ENCODE results near the gene ALOXE3.
A peak's percentile ranks its signal among the peaks of the same experiment; 100 is the strongest.

Gene ALOXE3

DNA sequence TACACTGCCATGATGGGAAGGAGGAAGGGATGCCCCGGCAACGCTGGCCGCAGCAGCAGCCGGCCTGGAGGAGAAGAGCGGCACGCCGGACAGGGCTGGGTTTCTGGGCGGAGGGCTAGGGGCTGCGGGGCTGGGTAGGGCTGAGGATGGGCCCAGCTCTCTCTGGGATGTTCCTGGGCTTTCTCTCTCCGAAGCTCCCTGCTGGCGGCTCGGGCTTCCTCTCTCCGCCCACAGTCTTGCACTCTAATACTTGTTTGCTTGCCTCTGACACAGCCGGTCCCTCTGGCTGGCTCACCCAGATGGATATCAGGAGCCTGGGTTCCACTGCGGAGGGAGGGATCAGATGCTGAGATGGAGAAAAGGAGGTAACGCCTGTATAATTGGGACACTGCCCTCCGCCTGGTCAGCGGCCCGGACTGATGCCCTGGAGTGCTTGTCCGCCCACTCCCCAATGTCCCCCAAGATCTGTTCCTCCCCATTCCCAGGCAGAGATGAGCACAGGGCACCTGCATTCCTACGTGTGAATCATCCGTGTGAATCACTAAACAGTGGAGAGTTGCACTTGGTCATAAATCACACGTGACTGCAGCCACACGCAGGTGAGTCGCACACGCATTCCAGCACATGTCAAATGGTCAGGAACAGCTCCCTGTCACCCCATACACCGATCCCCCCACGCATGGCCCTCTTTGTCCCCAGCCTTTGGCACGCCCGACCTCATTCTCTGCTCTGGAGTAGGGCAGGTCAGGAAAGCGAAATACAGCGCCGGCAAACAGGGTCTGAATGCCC is at the start of gene ALOXE3:
Gene ALOXE3, minus strand, starts transcription at position 535 of the 789 bp plus-strand sequence. Its CDS starts 524 bp downstream, at position 11.
- DNase-seq = no peak

DNA sequence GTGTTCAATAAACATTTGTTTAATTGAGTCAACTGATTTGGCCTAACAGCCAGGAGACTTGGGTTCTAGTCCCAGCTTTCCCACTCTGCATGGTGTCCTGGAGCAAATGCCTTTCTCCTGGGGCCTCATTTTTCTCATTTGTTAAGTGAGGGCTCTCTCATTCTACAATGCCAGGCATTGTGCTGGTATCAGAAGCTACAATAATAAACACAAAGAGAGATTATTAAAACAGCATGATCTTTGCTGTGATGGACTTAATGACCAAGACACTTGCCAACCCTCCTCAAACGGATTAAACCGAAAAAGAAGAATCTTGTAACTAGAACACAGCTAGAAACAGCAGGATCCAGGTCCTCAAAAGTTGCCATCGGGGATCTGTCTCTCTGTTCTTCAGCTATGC is 49.2 kb upstream of the ALOXE3 start:
- no peak for DNase-seq

DNA sequence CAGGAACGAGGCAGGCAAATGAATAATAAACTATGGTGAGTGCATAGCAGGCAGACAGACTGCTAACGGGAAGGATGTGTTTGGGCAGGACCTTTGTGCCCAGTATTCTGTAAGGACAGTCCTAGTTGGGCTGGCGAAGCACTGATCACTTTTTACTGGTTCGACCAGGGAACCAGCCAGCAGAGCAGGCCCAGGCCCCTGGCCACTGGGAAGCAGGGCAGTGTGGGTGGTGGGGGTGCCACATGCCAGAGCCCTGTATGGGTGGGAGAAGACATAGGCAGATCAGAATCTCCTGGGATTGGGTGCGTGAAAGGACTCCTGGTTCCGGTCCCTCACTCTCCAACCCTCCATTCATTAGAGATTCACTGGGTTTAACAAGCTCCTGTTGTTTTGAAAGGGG is 48.4 kb upstream of the ALOXE3 start:
- no peak for DNase-seq

DNA sequence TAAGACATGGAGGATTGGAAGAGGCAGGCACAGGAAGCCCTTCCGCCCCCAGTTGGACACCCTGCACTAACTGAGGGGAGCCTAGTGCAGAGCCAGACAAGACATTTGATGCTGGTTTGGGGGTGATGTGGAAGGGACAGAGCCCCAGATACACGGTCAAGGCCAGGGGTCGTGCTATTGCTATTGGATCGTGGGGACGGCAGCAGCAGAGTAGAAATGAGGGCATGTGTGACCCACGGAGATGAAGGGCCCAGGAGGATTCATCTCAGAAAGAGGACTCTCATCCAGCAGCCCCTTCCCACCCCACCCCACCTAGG is 46.5 kb upstream of the ALOXE3 start:
- DNase-seq = peak; percentile 42

DNA sequence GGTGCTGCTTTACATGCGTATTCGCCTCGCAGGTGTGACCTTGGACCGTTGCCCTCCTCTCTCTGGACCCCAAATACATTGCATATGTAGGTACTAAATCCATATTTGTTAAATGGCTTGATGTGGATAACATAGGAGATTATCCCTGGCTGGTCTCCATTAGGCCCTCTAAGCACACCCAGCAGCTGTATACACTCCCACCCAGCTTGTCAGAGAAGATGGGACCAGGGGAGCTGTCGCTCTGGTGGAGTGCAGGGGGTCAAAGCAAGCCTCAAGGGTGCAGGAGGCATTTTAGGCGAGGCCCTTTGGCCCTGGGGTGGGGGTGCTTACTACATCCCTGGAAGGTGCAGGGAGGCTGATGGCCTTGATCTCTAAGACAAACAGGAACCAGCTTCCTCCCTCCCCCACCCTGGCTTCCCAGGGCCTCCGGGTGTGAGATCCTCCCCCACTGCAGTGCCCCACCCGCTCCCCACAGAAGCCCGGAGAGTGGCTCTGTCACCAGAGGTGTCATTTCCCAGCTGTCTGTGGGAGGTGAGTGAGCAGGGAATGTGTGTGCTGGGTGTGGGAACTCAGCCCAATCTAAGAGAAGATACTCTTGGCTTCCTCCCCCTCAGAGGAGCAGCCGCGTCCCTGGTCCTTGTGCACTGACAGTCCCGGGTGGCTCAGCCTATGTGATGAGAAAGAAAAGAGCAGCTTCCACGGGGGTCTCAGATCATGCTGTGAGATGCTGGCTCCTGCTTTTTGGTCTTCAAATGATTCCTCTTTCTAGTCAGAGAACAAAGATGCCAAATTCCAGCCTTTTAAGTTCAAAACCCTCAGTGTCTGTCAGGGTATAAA is 45.9 kb upstream of the ALOXE3 start:
- peak; percentile 63 for DNase-seq

DNA sequence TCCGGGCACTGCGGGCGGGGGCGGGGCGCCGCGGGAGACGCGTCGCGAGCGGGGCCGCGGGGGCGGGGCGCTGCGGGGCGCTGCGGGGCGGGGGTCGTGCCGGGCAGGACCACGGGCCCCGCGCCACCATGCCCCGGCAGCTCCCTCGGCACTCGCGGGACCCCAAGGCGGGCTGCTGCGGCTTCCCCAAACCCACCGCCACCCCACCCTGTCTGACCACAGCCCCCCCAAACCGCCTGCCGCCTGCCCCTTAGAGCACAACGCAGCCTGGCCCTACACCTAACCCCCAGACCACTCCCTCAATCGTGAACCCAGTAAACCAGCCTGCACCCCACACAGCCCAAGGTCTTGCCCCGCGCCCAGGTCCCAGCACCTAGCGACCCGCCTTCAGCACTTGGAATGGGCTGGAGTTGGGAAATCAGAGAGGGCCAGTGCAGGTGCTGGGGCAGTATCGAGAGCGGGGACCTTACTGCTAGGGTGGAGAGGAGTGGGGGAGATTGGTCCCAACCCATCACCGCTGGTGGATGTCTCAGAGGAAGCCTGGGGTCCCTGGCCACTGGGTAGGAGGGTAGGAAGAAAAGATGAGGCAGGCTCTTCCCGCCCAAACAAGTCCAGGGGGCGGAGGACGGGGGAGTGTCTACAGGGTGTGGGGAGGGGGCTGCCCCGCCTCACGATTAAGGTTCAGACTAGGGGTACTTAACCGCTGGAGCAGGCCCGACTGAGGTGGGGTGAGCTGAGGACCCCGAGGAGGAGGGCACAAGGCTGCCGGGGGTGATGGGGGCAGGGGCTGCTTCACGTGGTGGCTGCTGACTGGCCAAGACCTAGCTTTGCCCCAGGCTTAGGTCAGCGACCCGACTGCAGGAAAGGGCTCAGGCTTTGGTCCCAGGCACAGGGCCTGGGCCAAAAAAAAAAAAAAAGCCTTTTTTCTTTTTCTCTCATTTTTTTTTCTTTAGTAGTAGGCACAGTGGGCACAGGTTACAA is 45.0 kb upstream of the ALOXE3 start:
- DNase-seq = peak; percentile 62

DNA sequence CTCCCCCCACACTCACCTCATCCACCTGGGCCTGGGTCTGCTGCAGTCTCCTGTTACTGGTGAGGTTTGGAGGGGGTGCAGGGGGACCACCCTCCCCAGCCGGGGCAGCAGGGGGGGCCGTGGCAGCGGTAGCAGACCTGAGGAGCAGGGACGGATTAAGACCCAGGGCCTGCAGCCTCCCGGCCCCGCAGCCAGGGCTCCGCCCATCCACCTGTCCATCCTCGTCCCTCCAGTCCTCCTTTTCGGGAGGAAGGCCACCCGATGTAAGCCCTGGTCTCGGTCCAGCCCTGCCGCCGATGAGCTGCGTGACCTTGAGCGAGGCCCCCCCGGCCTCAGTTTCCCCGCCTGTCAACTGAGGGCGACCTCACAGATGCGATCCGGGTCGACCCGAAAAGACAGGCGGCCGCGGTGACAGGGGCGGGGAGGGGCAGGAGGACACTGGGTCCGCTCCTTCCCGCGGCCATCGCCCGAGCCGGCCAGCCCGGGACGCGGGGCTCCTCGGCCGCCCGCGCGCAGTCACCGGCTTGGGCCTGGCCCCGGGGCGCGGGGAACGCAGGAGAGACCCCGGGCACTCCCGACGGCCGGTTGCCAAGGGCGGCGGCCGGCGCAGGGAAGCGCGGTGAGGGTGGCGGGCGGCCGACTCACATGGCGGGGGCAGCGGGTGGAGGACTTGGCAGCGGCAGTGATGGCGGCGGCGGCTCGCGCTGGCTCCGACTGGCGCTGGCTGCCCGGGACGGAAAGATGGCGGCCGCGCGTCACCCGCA is 44.1 kb upstream of the ALOXE3 start, which contains the start of gene VAMP2:
Gene VAMP2, minus strand, starts transcription at position 716 of the 764 bp plus-strand sequence. Its CDS starts 69 bp downstream, at position 647.
- DNase-seq = peak; percentile 87

DNA sequence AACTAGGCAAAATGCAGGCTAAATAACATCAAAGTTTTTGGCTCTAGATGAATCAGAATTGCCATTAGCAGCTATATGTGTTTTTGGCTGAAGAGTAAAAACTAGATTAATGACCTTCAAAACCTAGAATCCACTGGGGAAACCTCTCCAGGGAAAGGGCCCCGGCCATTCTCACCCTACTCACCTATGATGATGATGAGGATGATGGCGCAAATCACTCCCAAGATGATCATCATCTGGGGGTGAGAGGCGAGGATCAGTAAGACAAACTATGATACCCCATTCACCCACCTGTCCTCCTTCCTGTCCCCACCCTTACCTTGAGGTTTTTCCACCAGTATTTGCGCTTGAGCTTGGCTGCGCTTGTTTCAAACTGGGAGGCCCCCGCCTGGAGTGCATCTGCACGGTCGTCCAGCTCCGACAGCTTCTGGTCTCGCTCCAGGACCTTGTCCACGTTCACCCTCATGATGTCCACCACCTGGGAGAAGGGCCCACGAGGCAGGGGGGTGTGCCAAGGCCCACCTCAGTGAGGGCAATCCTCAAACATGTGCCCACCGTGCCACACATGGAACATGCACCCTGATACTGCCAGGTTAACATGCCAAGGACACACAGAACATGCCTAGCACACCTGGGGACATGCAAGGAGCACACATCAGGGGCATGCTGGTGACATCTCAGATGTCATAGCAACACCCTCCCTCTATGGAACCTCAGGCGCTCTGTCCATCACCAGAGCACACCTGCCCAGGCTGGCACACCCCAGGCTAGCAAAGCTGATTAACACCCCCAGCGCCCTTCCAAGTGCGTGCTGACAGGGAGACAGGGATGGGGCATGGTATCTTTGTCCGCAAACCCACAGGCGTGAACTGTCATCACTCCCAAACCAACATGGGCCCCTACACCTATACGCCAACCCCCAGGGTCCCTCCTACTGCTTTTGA is 43.2 kb upstream of the ALOXE3 start:
- peak; percentile 36 for DNase-seq

DNA sequence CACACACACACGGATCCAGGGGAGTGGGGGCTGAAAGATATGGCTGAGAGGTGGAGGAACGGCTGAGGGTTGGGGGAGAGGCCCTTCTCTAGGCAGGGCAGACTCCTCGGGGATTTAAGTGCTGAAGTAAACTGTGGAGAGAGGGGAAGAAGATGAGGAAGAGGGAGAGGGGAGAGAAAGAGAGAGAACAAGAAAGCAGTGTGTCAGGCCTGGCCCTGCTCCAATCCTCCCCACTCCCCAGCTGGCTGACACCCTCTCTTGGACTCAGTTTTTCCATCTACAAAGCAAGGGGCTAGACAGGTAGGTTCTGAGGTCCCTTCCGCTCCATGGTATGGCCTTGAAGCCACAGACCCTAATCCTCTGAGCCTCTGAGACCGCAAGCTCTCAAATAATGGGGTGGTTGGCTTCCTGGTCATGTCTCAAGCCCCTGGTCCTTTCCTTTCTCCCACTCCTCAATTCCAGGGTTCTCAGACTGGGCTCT is 42.5 kb upstream of the ALOXE3 start:
- no peak for DNase-seq

DNA sequence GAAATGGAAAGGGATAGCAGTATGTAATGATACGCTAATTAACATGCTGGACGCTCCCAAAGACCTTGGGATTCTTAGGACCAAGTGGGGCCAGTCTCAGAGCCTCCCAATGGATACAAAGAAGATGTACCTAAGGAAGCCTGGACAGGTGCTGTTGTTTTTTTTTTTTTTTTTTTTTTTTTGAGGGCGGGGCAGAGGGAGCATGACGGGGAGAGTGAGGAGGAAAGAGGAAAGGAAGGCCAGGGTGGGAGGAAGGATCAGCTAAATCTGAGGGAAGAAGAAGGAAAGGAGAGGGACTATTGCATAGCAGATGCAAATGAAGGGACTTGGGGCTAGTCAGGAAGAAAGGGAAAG is 41.9 kb upstream of the ALOXE3 start:
- no peak for DNase-seq

DNA sequence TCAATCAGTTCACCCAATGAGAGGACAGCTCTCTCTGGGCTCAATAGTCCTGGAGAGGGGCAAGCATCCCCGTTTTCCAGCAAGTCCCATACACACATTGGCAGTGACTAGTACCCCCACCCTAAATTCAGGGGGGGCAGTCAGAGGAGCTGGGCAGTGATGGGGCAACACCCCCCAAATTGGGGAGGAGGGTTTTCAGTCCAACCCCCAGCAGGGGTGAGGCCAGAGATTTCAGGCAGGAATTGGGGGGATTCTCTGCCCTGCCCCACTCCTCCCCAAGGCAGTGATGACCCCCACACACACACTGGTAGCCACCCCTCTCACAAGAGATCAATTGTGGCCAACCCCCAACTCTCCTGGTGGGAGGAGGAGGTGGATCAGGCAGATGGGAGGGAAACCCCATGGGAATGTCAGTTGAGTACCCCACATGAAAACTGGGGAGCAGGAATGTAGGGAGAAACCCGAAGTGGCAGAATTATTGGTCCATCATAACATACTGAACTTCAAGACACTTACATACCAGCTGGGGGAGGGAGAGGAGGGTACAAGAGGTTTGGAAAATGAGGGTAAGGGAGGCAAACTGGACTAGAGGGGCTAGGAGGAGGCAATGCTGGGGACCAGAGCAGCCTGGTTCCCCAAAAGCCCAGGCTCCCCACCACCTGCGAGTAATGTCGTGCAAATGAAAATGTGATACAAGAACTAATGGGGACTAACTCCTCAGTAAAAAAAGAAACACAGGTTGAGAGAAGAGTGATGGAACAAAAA is 41.3 kb upstream of the ALOXE3 start:
- peak; percentile 29 for DNase-seq

DNA sequence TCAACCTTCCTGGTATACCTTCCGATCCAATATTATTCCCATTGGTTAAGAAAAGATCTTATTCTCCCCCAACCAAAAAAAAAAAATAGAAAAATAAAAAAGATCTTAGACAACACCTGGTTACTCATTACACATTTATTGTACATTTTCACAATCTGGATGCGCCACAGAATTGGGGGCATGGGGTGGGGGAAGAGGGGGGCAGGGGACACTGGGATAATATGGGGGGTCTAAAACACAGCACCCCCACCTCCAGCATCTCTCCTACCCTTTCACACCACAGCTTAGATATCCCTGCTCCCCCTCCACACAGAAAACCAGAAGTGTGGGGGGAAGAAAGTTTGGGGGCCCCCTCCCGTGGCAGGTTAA is 40.7 kb upstream of the ALOXE3 start:
- DNase-seq = peak; percentile 34

DNA sequence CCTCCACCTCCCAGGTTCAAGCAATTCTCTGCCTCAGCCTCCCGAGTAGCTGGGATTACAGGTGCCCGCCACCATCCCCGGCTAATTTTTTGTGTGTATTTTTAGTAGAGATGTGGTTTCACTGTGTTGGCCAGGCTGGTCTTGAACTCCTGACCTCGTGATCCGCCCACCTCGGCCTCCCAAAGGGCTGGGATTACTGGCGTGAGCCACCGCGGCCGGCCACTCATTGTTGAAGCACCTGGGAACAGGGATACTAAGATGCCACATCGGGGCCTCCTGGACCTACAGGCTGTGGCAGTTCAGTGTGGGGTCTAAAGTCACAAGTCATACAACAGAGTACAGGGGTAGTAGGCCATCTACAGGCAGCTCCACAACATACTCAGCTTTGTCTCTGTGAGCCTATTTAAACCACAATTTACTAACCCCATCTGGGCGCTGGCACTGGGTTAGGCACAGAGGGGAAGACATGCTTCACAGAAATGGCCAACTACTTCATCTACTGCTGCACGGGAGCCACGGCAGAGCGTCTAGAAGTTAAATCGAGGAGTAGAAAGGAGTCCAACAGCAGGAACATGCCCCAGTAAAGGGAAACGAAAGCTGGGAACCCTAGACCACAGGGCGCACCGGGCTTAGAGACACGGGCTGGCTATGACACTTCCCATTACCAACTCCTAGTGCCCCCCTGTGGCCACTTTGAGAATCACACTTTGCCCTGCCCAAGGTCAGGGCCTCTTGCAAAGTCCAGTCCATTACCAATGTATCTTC is 40.1 kb upstream of the ALOXE3 start:
- DNase-seq = peak; percentile 86

DNA sequence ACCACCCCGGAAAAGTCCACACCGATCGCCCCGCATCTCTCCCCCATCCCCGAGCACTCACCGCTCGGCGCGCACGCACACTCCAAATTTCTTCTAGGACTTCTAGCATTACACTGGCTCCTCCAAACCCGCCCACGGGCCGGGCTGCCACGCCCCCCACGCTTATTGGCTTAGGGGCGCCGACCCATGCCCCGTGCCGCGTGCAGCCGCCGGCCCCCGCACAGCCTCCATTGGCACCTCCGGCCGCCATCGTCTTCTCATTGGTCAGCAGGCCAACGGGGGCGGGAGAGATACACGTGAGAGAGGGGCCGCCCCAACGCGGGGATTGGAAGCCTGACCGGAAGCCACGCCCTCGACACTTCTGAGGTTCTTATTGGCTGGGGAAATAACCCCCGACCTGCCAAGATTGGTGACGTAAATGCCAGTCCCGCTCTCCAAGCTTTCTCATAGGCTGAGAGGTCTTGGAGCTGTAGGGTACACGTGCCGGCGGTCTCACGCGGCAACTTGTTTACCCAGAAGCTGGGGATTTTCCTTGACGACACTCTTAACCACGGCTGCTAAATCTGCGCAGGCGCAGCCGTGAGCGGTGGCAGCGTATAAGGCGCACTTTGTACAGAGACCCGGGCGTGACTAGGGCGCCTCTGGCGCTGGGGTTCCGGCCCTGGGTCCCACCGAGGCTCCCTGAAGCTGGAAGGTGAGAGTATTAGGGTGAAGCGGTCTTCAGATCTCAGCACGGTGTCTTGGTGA is 38.1 kb upstream of the ALOXE3 start:
- DNase-seq = peak; percentile 100

DNA sequence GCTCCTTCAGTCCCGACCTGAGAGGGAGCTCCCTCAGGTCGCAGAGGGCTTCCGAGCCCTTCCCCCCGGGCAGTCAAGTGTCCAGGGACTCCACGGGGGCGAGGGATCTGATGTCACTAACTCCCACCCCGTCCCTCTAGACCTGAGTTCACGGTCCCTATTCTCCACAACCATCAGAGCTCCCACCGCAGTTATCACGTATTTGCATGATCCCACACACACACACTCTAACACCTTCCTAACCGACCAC is 37.6 kb upstream of the ALOXE3 start:
- DNase-seq = no peak

DNA sequence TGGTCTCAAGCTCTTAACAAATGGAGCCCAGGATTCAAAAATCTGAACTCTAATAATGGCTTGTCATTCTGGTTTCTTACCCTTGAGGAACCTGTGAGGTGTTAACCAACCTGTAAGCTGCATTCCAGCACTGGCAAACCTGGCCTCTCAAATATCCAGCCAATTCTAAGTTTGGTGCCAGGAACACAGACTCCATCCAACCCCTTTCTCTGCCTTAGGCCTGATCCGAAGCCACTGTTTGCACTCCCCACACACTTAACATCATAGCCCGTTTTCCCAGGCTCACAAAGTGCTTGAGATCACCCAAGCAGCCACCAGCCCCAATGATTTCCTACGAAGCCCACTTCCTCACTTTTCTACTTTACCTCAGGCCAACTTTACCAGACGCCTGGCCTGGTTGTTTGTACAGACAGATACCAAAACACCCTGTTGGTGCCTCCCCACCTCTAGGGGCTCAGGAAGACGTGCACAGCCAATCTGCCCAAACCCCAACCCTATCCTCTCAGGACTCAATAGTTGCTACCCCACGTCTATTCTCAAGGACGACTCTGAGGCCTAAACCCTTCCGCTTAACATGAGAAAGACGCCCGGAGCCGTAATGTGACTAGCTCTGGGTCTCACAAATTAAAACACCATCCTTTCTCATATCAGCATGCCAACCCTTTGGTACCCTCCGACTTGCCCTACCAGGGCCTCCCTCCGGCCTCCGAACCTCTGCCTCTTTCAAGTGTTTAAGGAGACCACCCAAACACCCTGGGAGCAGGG is 37.1 kb upstream of the ALOXE3 start:
- peak; percentile 48 for DNase-seq

DNA sequence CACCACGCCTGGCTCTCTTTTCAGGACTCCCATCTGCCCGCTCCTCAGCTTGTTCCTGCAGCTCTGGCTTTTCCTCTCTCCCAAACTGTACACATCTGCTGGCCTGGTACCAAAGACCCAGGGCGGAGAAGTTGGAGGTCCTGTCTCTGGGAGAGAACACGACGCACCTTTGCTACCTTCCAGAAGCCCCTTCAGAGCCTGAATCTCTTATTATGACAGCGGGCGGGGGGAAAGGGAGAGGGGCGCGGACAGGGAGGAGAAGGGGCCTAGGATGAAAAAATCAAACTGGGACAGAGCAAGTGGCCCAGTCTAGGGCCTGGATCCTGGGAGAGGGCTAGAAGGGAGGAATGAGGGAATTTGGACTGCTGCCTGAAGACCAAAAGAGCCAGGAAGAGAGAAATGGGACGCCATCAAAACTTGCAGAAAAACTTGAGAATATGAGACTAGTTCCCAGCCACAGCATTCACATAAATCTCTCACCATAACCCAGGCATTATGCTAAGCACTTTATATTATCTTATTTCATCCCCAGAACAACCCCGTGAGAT is 36.4 kb upstream of the ALOXE3 start:
- DNase-seq = no peak

Data from left hindlimb (tissue), 1 donor.